Nucleus accumbens (tissue), 56 donors: ENCODE results near the gene ARHGEF28.

ENCODE experiments used
- DNase-seq, 56 donors: peaks; one replicate each; lab custom pipeline; 2025; lab: John Stamatoyannopoulos, UW

The ARHGEF28 gene

DNA sequence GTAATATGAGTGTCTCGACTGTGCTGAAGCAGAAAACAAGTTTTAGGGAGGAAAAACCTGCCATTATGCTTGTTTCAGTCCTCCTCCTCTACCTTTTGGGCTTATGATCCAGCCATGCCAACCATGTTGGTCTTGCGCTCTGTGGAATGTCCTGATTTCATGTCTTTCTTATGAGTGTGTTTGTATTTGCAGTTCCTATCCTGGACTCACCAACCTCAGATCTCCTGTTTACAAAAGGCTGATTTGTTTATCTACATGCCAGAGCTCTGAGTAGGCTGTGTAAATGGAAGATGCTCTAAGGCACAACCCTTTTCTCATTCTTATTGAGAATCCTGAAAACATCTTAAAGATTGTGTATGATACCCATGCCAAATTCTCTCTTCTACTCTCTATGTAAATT is 138.6 kb downstream of the ARHGEF28 start:
- no peak for DNase-seq

GRCh38 chr5:73764996-73765395 is 139.0 kb downstream of the ARHGEF28 start:
- DNase-seq = no peak

GRCh38 chr5:73766902-73767301 is 140.9 kb downstream of the ARHGEF28 start:
- no peak for DNase-seq

- no peak for DNase-seq
Observed at GRCh38 chr5:73770172-73771025, 144.4 kb downstream of the ARHGEF28 start.

- DNase-seq = no peak
Observed at GRCh38 chr5:73774924-73775323, 148.9 kb downstream of the ARHGEF28 start.

DNA sequence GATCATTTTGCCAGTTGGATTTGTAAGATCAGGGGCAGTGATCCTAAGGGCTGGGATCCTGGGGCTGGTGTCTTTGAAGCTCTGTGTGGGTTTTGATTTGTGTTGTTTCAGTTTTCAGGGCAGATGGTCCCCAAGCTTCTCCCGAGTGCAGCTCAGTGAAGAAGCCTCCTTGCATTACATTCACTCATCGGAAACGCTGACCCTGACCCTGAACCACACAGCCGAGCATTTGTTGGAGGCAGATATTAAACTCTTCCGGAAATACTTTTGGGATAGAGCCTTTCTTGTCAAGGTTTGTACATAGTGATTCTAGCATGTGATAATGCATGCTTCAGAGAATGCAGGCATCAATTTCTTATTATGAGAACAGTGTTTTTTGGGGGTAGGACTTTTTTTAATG is 150.4 kb downstream of the ARHGEF28 start:
- no peak for DNase-seq

DNA sequence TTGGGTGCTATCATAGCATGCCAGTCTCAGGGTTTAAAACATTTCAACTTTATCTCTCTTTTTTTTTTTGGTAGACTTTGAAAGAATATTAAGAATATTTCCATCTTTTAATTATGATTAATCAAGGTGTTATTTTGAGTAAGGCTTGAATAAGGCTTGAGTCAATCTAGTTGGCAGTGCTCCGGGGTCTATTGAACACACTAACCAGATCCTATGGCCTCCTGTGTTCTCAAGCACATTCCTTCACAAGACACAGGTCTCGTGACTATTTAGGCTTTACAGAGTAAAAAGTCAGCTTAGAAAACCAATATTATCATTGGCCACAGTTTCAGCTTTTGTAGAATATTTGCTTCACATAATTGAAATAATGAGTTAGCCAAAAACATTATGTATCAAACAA is 151.2 kb downstream of the ARHGEF28 start:
- no peak for DNase-seq

DNA sequence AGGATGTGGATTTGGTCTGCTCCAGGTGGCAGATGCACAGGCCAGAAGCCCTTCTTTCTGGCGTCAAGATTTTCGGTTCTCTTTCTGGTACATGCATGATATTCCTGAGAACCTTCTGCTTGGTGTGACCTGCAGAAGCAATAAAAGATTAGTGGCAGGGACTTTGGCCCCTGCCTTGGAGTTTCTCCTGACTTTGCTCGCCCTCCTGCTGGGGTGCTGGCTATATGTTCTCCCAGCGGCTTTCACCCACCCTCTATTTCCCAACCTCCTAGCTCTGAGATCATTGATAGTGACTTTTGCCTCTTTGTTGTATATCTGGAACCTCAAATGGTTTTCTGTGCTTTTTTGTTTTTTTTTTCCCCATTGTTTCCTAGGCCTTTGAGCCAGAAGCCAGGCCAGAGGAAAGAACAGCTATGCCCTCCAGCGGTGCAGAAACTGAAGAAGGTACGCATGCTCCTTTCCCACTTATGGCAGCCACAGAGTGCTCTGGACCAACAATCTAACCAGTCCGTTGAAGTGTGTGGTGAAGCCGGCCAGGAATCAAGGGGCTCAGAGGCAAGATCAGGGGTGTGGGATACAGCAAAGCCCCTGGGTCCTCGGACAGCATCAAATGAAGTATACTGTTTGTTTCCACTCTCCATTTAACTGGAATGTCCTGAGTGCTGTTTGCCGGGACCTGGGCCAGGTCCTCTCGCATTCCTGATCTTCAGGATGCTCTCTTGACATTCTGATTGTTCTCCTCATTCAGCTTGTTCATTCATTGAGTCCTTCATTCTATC is 154.5 kb downstream of the ARHGEF28 start:
- DNase-seq = no peak

GRCh38 chr5:73781107-73781768 is 155.2 kb downstream of the ARHGEF28 start:
- no peak for DNase-seq

- DNase-seq = no peak
Observed at GRCh38 chr5:73783828-73784227, 157.8 kb downstream of the ARHGEF28 start.

GRCh38 chr5:73786043-73786831 is 160.2 kb downstream of the ARHGEF28 start:
- DNase-seq = no peak

DNA sequence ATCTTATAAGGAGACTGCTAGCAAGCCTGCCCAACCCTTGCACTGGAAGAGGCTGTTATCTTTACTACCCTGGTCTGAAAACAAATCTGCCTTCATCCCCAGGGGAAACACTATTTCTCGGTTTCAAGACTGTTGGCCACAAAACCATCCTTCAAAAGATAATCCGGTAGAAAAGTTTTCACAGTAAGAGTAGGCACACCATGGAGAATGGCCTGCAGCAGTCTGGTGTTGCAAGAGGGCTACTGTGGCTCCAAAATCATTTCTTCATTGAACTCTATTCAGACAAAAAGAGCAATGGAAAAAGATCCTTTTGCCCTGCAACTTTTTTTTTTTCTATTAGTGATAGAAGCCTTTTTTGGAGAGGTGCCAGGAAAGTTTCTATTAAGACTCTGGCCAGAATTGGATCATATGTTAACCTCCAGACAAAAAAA is 163.9 kb downstream of the ARHGEF28 start:
- DNase-seq = no peak

- no peak for DNase-seq
Observed at GRCh38 chr5:73791389-73791788, 165.4 kb downstream of the ARHGEF28 start.

GRCh38 chr5:73792687-73793320 is 166.8 kb downstream of the ARHGEF28 start:
- peak in 50 of 56 donors; percentile 1 to 86 (median 36) for DNase-seq

- DNase-seq = no peak
Observed at GRCh38 chr5:73793911-73794310, 167.9 kb downstream of the ARHGEF28 start.

- peak in 1 of 56 donors; percentile 4 for DNase-seq
Observed at GRCh38 chr5:73796164-73797131, 170.5 kb downstream of the ARHGEF28 start.

GRCh38 chr5:73797132-73797510 is 171.1 kb downstream of the ARHGEF28 start:
- no peak for DNase-seq

DNA sequence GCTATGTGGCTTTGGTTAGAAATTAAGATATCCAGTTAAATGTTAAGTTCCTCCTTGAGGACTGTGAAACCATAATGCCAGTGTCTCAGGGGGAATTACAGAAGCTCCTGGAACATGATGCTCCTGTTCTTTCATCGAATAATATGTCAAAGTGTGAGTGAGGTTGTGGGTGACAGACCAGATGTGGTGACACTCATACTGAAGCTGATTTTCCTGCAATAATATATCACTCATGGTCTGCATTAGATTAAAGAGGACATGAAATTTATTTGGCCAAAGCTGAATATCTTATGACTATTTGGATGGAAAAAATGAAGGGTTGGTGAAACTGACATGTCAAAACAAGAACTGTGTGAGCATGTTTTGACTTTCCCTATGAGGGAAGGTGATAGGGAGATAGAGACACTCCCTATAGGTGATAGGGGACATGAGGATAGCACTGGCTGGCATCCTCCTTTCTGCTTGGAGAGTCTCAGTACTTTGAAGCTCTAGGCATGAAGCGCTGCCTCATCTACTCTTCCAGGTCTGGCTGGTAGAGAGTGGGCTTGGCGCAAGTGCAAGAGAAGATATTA is 173.5 kb downstream of the ARHGEF28 start:
- DNase-seq = no peak
